Measurements from ENCODE around the gene PLCG1.
"Not testable (repeated sequence)": the region's sequence is repeated elsewhere in the genome, so short reads cannot be mapped to it uniquely, and the experiment has no call there.

PLCG1 gene

DNA sequence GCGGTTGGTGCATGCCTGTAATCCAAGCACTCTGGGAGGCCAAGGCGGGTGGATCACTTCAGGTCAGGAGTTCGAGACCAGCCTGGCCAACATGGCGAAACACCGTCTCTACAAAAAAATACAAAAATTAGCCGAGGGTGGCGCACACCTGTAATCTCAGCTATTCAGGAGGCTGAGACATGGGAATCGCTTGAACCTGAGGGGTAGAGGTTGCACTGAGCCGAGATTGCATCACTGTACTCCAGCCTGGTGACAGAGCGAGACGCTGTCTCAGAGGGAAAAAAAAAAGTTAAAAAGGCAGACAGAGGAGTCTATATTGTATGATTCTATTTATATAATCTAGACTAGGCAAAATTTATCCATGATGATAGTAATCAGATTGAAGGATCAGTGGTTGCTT is 27.3 kb upstream of the PLCG1 start:
- no peaks in the 10 kb centered on the region for H3K27me3 Mint-ChIP-seq (ENCODE audit: low read depth)
- no peak overlapping the region for H3K4me3 Mint-ChIP-seq
- H3K9me3 Mint-ChIP-seq, result no peaks in the 10 kb centered on the region
- no peaks in the 10 kb centered on the region for H3K4me1 Mint-ChIP-seq
- H3K27ac Mint-ChIP-seq, result no peak overlapping the region
- peaks cover 70% of the 10 kb centered on the region for H3K36me3 Mint-ChIP-seq (ENCODE audit: low read depth)
- TF ChIP-seq, protein P1, sequence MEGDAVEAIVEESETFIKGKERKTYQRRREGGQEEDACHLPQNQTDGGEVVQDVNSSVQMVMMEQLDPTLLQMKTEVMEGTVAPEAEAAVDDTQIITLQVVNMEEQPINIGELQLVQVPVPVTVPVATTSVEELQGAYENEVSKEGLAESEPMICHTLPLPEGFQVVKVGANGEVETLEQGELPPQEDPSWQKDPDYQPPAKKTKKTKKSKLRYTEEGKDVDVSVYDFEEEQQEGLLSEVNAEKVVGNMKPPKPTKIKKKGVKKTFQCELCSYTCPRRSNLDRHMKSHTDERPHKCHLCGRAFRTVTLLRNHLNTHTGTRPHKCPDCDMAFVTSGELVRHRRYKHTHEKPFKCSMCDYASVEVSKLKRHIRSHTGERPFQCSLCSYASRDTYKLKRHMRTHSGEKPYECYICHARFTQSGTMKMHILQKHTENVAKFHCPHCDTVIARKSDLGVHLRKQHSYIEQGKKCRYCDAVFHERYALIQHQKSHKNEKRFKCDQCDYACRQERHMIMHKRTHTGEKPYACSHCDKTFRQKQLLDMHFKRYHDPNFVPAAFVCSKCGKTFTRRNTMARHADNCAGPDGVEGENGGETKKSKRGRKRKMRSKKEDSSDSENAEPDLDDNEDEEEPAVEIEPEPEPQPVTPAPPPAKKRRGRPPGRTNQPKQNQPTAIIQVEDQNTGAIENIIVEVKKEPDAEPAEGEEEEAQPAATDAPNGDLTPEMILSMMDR (IDR thresholded peaks at IDR 0.05; ENCODE audit: unreplicated experiment in 3 of 3), result no peak

DNA sequence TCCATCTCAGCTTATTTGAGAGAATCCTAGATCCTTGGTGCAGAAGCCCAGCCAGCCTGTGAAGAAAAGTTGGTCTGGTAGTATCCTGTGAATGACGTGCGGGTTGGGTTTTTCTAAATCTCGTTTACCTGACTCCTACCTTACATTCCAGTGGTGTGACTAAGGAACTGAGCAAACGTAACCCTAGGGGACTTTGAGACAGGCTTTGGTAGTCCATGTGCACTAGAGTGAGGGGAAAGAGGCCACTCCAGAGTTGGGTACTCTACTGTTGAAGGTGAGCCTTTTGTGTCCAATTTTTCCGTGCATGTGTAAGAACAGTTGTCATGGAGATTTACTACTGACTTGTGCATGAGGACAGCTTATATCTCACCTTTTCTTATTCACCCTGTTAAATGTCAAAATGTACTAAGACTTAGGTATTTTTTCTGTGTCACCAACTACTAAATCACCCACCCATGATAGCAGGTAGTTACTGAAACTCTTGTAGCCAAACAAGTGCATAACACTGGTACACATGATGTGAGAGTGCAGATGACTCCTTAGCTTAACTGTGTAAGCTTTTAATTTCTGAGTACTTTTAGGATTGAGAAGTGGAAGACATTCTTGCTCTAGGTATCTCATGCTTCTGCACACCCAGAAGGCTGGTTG is 26.3 kb upstream of the PLCG1 start:
- no peak overlapping the region for H3K4me3 Mint-ChIP-seq
- H3K27ac Mint-ChIP-seq, result no peak overlapping the region
- H3K9me3 Mint-ChIP-seq, result no peaks in the 10 kb centered on the region
- no peaks in the 10 kb centered on the region for H3K4me1 Mint-ChIP-seq
- TF ChIP-seq, protein P1 (IDR thresholded peaks at IDR 0.05; ENCODE audit: unreplicated experiment in 3 of 3), result no peak
- no peaks in the 10 kb centered on the region for H3K27me3 Mint-ChIP-seq (ENCODE audit: low read depth)
- H3K36me3 Mint-ChIP-seq (ENCODE audit: low read depth), result peaks cover 79% of the 10 kb centered on the region

DNA sequence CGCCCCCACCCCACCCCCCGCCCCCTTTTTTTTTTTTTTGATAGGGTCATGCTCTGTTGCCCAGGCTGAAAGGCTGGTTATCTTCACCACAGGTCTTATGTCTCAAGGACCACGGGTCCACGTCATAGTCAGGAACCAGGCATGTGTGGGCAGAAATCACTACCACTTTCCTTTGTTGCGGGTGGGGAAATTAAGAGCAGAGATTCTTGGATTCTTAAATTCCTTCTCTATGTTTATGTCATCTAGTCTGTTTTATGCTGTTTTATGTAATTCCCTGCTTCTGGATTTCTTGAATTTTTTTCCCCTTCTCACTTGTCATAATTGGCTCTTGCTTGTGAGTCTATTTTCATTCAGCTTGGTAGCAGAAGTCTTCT is 25.8 kb upstream of the PLCG1 start:
- Mint-ChIP-seq H3K27me3 (ENCODE audit: low read depth) (no peaks in the 10 kb centered on the region), H3K27ac (no peak overlapping the region), H3K36me3 (ENCODE audit: low read depth) (peaks cover 84% of the 10 kb centered on the region), H3K9me3 (no peaks in the 10 kb centered on the region), H3K4me3 (no peak overlapping the region), H3K4me1 (no peaks in the 10 kb centered on the region)
- TF ChIP-seq, protein P1 (IDR thresholded peaks at IDR 0.05; ENCODE audit: unreplicated experiment in 3 of 3), result no peak

DNA sequence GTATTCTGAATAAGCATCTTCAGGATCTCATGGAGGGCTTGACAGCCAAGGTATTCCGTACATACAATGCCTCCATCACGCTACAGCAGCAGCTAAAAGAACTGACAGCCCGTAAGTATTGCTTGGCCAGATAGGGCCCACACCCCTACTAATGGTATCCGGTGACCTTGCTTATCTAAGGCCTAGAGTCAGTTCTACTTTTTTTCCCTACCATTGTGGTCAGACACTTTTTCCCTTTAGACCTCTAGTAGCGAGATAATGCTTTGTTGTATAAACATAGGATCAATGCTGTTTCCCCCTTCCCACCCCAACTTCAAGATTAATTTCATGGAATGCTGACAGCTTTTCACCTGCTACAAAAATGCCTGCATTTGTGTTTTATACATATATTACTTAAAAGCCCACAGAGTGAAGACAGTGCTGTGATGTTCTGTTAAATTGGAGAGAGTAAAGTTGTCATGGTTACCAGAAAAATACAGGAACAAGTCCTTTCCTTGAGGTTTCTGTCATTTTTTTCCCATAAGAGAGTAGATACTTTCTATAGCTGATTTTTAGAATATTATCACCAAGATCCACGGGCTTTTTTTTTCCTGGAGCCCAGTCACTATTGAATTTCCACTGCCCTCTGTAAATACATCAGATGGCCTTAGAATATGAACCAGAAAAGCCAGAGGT is 20.9 kb upstream of the PLCG1 start:
- Mint-ChIP-seq H3K4me3 (no peak overlapping the region), H3K27ac (no peak overlapping the region), H3K4me1 (peaks cover 9% of the 10 kb centered on the region), H3K27me3 (ENCODE audit: low read depth) (no peaks in the 10 kb centered on the region), H3K36me3 (ENCODE audit: low read depth) (peaks cover 85% of the 10 kb centered on the region), H3K9me3 (no peaks in the 10 kb centered on the region)
- TF ChIP-seq, protein P1 (IDR thresholded peaks at IDR 0.05; ENCODE audit: unreplicated experiment in 3 of 3), result no peak

DNA sequence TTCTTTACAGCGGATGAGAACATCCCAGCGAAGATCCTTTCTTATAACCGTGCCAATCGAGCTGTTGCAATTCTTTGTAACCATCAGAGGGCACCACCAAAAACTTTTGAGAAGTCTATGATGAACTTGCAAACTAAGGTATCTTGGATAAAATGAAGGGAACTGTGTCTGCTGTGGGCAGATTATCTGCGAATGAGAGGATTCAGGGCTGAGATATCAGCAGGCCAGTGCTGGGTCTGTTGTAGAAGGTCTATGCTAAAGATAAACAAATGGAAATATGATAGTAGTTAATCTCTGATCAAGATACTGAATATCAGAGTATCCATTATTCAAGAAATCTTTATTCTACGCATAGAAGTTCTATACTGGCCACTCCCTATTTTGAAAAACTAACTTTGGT is 19.2 kb upstream of the PLCG1 start:
- Mint-ChIP-seq H3K27ac (peak overlapping the region in 1 of 3 experiments; percentile 1), H3K36me3 (ENCODE audit: low read depth) (peaks cover 83% of the 10 kb centered on the region), H3K4me1 (peaks cover 13% of the 10 kb centered on the region)
- H3K4me3 Mint-ChIP-seq; H3K9me3 Mint-ChIP-seq; H3K27me3 Mint-ChIP-seq (ENCODE audit: low read depth): not testable (repeated sequence)

DNA sequence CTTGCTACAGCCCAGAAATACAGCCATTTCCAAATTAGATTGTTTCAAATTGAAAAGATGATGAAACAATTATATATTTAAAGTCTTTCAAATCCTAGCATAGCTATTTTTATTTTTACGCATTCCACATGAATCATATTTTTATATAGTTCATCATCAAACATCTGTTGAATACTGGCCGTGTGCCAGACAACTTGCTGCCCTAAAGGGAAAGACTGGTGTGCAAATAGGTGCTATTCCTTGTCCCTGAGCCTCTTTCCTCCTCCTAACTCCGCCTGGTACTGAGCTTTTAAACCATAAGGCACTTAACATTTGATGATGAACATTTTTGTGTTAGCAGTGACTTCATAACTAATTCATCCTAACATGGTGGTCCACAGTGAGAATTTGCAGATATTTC is 18.7 kb upstream of the PLCG1 start:
- no peaks in the 10 kb centered on the region for H3K9me3 Mint-ChIP-seq
- peak overlapping the region in 1 of 3 experiments; percentile 1 for H3K27ac Mint-ChIP-seq
- TF ChIP-seq, protein P1 (IDR thresholded peaks at IDR 0.05; ENCODE audit: unreplicated experiment in 3 of 3), result no peak
- H3K4me1 Mint-ChIP-seq, result peaks cover 15% of the 10 kb centered on the region
- H3K4me3 Mint-ChIP-seq, result no peak overlapping the region
- H3K27me3 Mint-ChIP-seq (ENCODE audit: low read depth), result no peaks in the 10 kb centered on the region
- peaks cover 85% of the 10 kb centered on the region for H3K36me3 Mint-ChIP-seq (ENCODE audit: low read depth)

Measured in nephron (organoid).